GM12891 (cell line): ENCODE measurements around the gene CMBL.

Source experiments
- PAX5 ChIP-seq: IDR thresholded peaks from 2 replicates; pipeline ENCODE4 v1.6.1; 2011; ENCODE audit warnings: low read length, moderate library complexity, mild to moderate bottlenecking; ENCODE audit not compliant: insufficient read depth, severe bottlenecking
- POLR2A ChIP-seq: IDR thresholded peaks from 2 replicates; pipeline ENCODE4 v1.6.1; 2011; ENCODE audit warnings: low read depth, low read length, control low read depth
- POLR2AphosphoS5 ChIP-seq: IDR thresholded peaks from 2 replicates; pipeline ENCODE4 v1.6.1; 2011; ENCODE audit warnings: low read depth, low read length, control low read depth
- TAF1 ChIP-seq: IDR thresholded peaks from 2 replicates; pipeline ENCODE4 v1.6.1; 2011; ENCODE audit warnings: low read depth, low read length, control low read depth

DNA sequence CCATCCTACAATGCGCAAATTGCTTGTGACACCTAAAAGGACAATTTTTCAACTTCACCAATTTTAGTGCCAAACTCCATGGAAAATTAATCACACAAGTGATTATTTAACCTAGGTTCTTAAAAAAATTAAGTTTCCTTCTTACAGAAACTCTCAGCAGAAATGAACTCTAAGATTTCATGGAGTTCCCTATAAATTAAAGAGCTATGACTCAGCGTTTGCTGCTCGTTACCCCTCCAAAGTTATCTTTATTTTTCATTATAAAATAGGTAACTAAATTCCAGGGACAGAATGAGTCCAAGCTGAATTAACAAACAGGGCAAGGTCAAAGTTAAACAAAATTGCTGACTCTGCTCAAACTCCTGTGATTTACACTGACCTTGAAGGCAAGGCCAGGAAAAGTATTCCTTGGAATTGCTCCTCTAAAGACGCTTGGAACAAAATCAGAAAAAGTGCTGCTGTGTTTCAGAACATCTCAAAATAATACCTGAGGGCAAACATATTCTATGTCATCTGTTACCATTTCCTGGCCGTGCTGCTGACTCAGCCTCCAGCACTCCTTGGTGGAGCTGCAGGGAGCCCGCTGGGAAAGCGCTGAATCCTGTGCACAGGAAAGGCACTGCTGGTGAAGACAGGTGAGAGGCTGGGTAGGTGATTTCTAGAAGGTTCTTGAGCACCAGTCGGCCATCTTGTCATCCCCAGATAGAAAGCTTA is 2.5 kb upstream of the CMBL start:
- no peak for TF ChIP-seq PAX5
- TF ChIP-seq POLR2A = no peak
- TF ChIP-seq TAF1 = no peak
- no peak for TF ChIP-seq POLR2AphosphoS5
